Measurements from ENCODE around the gene PDS5A.

- TF ChIP-seq CTCF (tag by site-specific recombination; IDR thresholded peaks at IDR 0.05) (no peak), KLF16 (tag by site-specific recombination; IDR thresholded peaks at IDR 0.05) (no peak), ZBTB17 (tag by site-specific recombination; IDR thresholded peaks at IDR 0.05) (no peak), ZNF311 (tag by site-specific recombination; IDR thresholded peaks at IDR 0.05; ENCODE audit: borderline replicate concordance) (no peak), ZBTB49 (tag by site-specific recombination; IDR thresholded peaks at IDR 0.05; ENCODE audit: low read depth) (no peak)
Measured at GRCh38 chr4:39994406-39994805, 16.7 kb upstream of the PDS5A start.
